ENCODE data around the gene GRAMD1A.
"Not testable (repeated sequence)": the region's sequence is repeated elsewhere in the genome, so short reads cannot be mapped to it uniquely, and the experiment has no call there.

GRCh38 chr19:34998224-34998623 lies 1.9 kb upstream of the GRAMD1A start:
- TF ChIP-seq, protein P1, sequence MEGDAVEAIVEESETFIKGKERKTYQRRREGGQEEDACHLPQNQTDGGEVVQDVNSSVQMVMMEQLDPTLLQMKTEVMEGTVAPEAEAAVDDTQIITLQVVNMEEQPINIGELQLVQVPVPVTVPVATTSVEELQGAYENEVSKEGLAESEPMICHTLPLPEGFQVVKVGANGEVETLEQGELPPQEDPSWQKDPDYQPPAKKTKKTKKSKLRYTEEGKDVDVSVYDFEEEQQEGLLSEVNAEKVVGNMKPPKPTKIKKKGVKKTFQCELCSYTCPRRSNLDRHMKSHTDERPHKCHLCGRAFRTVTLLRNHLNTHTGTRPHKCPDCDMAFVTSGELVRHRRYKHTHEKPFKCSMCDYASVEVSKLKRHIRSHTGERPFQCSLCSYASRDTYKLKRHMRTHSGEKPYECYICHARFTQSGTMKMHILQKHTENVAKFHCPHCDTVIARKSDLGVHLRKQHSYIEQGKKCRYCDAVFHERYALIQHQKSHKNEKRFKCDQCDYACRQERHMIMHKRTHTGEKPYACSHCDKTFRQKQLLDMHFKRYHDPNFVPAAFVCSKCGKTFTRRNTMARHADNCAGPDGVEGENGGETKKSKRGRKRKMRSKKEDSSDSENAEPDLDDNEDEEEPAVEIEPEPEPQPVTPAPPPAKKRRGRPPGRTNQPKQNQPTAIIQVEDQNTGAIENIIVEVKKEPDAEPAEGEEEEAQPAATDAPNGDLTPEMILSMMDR (conservative IDR thresholded peaks at IDR 0.05; ENCODE audit: low read length): not testable (repeated sequence)
- not testable (repeated sequence) for TF ChIP-seq EZH2phosphoT487 (IDR thresholded peaks at IDR 0.05; ENCODE audit: borderline replicate concordance)
